NCI-H1436 treated with DMSO at 0.1 percent for 48 hours (cell line): ENCODE data around the gene RPL27.
A peak's percentile ranks its signal among the peaks of the same experiment; 100 is the strongest.
"Not testable (repeated sequence)": the region's sequence is repeated elsewhere in the genome, so short reads cannot be mapped to it uniquely, and the experiment has no call there.

Experiments
- DNase-seq: peaks from one replicate; lab custom pipeline; 2025; lab: John Stamatoyannopoulos, UW

RPL27 gene

GRCh38 chr17:42997984-42998938, at the start of gene RPL27:
TSS of gene RPL27 (plus strand) at chr17:42998419. CDS start at chr17:42998751, 332 bp downstream.
- DNase-seq: peak; percentile 100

DNA sequence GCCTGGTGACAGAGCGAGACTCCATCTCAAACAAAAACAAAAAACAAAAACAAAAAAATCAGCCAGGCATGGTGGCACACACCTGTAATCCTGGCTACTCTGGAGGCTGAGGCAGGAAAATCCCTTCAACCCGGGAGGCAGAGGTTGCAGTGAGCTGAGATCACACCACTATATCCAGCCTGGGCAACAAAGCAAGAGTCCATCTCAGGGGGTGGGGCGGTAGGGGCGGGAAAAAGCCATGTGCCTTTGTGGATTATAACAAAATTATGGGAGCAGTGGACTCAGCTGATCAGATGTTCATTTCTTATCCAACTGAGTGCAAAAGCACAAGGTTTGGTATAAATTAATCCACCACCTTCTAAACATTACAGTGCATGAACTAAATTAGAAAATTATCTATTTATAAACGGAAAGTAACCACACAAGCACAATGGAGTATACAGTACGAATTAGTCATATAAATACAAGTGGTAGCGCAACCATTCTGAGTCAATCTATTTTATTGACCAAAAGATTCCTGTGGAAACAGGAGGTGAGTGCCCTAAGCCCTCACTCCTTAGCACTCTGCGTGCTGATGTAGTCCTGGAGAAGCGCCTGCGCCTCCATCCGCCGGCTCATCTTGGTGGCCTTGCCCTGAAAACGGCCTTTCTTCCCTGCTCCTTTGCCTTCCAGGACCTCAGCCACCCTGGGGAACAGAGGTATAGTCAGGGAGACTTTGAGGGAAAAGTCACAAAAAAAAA, 48.0 kb upstream of the RPL27 start:
- DNase-seq: no peak

GRCh38 chr17:42953669-42954068, 44.5 kb upstream of the RPL27 start:
- no peak for DNase-seq

- peak; percentile 80 for DNase-seq
Measured at GRCh38 chr17:42964161-42964932, 33.9 kb upstream of the RPL27 start, which contains the start of gene AARSD1. TSS of gene AARSD1 (minus strand) at chr17:42964454. CDS start at chr17:42964440, 14 bp downstream.

GRCh38 chr17:42967925-42968324, 30.3 kb upstream of the RPL27 start:
- no peak for DNase-seq

DNA sequence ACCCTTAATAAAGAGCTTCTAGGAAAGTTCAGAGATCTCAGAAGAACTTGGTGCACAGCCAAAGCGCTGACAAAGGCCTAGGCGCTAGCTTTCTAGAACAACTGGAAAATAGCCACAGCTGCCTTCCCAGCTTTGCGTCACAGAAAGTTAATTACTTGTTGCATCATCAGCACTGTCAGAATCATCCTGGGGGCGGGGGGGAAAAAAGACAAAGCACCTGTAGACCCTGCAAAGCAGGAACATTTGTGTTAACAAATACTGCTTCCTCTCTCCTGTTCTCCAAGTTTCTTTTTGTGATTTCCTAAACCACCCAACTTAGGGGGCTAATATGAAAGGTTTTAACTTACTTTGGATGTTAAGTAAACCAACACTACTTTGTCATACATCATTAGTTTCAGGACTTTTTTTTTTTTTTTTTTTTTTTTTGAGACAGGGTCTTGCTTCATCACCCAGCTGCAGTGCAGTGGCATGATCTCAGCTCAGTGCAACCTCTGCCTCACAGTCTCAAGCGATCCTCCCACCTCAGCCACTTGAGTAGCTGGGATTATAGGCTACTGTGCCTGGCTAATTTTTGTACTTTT, 29.1 kb upstream of the RPL27 start:
- DNase-seq: no peak

DNA sequence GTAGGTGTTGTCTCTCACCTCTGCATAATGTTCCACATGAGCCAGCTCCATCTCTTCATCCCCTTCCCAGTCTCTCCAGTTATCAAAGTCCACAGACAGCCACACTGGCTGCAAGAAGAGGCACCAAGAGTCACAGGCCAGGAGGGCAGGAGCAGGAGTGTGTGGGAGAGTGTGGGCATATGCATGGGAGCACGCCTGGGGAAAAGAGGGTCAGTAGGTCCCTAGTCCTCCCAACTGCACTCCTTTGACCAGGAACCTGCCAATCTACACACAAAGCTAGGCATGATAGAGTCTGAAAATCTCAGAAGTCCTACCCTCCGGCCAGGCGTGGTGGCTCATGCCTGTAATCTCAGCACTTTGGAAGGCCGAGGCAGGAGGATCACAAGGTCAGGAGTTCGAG, 26.6 kb upstream of the RPL27 start:
- no peak for DNase-seq

GRCh38 chr17:42973323-42973722, 24.9 kb upstream of the RPL27 start:
- DNase-seq: not testable (repeated sequence)

- DNase-seq: no peak
Measured at GRCh38 chr17:42975265-42975664, 23.0 kb upstream of the RPL27 start.

DNA sequence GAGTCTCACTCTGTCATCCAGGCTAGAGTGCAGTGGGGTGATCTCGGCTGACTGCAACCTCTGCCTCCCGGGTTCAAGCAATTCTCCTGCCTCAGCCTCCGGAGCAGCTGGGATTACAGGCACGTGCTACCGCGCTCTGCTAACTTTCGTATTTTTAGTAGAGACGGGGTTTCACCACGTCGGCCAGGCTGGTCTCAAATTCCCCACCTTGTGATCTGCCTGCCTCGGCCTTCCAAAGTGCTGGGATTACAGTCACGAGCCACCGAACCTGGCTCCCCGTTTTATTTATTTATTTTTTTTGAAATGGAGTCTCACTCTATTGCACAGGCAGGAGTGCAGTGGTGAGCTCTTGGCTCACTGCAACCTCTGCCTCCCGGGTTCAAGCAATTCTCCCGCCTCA, 22.5 kb upstream of the RPL27 start:
- DNase-seq: not testable (repeated sequence)

DNA sequence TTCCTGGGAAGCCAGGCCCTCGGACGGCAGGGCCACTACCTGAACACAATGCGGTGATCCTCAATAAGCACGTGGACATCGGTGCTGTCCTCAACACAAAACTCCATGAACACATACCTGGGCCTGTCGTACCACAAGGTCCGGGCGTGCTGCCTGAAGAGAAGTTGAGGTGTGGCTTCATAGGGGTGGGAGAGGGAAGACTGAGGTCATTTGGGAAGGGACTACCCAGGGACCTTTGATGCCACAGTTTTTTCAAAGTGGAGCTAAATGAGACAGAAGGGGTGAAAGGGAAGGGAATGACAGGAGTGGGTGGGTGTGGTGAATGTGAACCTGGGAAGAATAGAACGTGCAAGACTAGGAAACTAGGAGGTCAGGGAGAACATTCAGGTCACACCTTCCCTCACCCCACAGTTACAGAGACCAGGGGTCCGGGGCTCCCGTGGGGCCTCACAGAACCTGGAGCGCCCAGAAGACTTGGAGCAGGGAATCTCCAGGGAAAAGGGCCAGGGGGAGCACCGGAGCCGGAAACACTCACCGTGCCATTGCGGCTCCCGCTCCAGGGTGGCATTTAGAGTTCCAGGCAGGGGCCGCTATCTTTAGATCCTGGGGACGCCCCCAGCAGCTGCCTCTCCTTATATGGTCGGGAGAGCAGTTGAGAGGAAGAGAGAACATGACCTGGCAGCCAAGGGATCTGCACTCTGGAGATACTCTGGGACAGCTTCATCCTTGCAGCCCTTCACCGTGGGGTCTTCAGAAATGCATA, 18.5 kb upstream of the RPL27 start, which contains the start of gene PTGES3L:
Gene PTGES3L, minus strand, starts transcription at position 570 of the 763 bp plus-strand sequence. Its CDS starts 27 bp downstream, at position 543.
- no peak for DNase-seq

- no peak for DNase-seq
Measured at GRCh38 chr17:42980274-42980765, 17.9 kb upstream of the RPL27 start, which contains the start of gene RUNDC1. TSS of gene RUNDC1 (plus strand) at chr17:42980565. CDS start at chr17:42980577, 12 bp downstream.

DNA sequence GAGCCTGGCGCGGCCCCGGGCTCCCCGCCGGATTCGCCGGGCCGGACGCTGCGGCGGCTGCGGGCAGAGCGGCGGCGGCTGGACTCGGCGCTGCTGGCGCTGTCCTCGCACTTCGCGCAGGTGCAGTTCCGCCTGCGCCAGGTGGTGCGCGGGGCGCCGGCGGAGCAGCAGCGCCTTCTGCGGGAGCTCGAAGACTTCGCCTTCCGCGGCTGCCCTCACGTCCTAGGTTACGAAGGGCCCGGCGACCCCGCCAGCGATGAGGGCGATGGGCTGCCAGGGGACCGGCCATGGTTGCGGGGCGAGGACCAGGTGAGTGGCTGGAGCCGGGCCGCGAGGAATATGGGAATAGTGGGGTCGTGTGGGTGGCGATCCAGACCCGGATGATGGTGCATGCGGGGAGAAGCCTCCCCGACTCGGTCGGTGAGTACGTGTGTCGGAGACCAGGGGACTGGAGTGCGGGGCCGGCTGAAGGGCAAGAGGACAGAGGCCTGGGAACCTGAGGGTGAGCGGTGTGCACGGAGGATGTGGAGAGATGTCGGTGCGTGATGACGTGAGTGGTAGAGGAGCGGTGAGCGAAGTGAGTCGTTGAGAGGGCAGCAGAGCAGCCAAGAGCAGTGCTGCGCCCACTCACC, 17.3 kb upstream of the RPL27 start:
- DNase-seq: no peak

DNA sequence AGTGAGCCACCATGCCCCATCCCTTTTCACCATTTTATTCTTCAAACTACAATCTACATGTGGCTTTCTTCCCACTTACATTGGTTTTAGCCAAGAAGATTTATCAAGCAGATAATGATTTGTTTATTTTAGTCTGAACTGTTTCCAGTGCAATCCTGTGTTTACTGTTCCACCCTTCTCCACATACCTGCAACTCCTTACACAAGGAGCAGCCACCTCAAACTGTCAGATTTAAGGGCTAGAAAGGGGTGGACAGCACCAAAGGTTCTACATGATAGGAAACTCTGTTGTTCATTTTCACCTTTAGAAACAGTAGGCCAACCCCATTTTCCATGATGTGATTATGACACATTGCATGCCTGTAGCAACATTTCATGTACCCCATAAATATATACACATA, 16.0 kb upstream of the RPL27 start:
- no peak for DNase-seq

DNA sequence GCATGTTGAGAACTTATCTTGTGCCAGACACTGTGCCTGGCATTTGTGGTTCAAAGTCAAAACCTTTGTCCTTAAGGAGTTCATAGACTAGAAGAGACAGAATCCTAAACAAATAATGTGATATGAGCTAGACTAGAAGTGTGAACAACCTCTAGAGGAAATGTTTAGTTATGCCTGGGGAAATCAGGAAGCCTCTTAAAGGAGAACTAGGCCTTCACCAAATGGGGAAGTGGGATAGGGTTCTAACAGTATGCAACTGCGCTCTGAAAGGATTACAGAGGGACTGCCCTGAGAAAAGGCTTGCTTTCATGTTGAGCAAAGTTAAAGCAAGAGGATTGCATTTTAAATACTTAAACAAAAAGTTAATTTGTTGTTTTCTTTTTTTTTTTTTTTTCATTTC, 13.0 kb upstream of the RPL27 start:
- DNase-seq: no peak

DNA sequence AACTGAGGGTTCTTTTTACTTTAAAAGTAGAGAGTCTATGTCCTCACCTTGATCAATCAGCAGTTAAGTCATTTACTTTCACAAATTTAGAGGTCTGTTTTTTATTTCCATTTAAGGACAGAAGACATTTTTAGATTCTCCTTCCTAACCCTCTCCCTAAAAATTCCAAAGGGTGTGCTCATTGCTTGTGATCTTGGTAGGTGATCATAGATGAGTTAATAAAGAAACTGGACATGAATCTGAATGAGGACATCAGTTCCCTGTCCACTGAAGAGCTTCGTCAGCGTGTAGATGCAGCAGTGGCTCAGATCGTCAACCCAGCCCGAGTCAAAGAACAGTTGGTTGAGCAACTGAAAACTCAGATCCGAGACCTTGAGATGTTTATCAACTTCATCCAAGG, 9.1 kb upstream of the RPL27 start:
- no peak for DNase-seq

GRCh38 chr17:42989726-42990652, 8.2 kb upstream of the RPL27 start:
- no peak for DNase-seq

DNA sequence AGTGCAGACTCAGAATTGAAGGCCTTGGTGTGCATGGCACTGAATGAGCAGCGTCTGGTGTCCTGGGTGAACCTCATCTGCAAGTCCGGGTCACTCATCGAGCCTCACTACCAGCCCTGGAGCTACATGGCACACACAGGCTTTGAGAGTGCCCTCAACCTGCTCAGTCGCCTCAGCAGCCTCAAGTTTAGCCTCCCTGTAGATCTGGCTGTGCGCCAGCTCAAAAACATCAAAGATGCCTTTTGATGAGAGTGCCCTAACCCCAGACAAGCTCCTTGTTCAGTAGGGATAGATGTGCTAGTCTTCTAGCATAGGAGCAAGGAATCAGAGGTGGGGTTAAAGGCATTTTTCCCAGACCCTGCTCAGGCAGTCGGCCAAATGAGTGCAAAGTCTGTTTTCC, 6.7 kb upstream of the RPL27 start:
- DNase-seq: no peak

DNA sequence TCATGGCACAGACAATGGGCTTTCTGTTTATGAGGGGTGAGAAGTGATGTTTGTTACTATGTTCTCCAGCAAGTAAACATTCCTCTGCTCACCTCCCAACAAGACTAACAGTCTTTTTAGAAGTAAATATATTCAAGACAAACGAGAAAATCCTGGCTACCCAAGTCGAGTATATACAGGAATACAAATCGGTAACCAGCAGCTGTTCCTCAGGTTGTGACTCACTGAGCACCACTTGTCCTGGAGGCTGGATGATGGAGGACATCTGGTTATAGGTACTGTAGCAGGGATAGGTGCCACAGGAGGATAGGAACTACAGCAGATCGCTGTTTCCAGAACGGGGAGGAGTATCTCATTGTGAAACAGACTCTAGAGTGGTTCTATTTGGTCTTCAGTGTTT, 5.3 kb upstream of the RPL27 start:
- DNase-seq: no peak
